Smooth muscle cell (in vitro differentiated cells): Measurements from ENCODE around the gene ITPR3. TPM values are rescaled to one million over a fixed set of nuclear protein-coding genes. Genes with fewer than 3 reads are reported as not detected.

Experiments
- DNase-seq: peaks from one replicate; lab custom pipeline; 2025; ENCODE audit not compliant: unreplicated experiment; lab: John Stamatoyannopoulos, UW
- H2AFZ ChIP-seq: fragments of 200-600 bp; sonication (generic); 2 replicates; pipeline ENCODE4 v1.6.0; 2016; ENCODE audit warnings: antibody characterized with exemption, low read depth, mild to moderate bottlenecking
- H3F3A ChIP-seq: fragments of 200-600 bp; sonication (generic); 2 replicates; pipeline ENCODE4 v1.6.0; 2017; ENCODE audit warnings: antibody characterized with exemption, low read depth
- H3K27ac ChIP-seq: fragments of 200-600 bp; sonication (generic); 2 replicates; pipeline ENCODE4 v1.5.1; 2016; ENCODE audit warnings: low read depth, mild to moderate bottlenecking
- H3K27me3 ChIP-seq: fragments of 200-600 bp; sonication (generic); 2 replicates; pipeline ENCODE4 v1.6.1; 2016; ENCODE audit warnings: low read depth, mild to moderate bottlenecking
- H3K36me3 ChIP-seq: fragments of 200-600 bp; sonication (generic); 2 replicates; pipeline ENCODE4 v1.5.1; 2016; ENCODE audit warnings: low read depth
- H3K4me1 ChIP-seq: fragments of 200-600 bp; sonication (generic); 2 replicates; pipeline ENCODE4 v1.5.1; 2016; ENCODE audit warnings: low read depth
- H3K4me2 ChIP-seq: fragments of 200-600 bp; sonication (generic); 2 replicates; pipeline ENCODE4 v1.6.0; 2016; ENCODE audit warnings: mild to moderate bottlenecking
- H3K4me3 ChIP-seq: fragments of 200-600 bp; sonication (generic); 2 replicates; pipeline ENCODE4 v1.5.1; 2016; ENCODE audit warnings: mild to moderate bottlenecking
- H3K79me2 ChIP-seq: fragments of 200-600 bp; sonication (generic); 2 replicates; pipeline ENCODE4 v1.6.0; 2016; ENCODE audit warnings: low read depth, mild to moderate bottlenecking
- H3K9ac ChIP-seq: fragments of 200-600 bp; sonication (generic); 2 replicates; pipeline ENCODE4 v1.6.0; 2016; ENCODE audit warnings: low read depth
- H3K9me3 ChIP-seq: fragments of 200-600 bp; sonication (generic); replicated peaks from 2 replicates; pipeline ENCODE4 v1.5.1; 2016; ENCODE audit warnings: low read depth
- H4K20me1 ChIP-seq: fragments of 200-600 bp; sonication (generic); 2 replicates; pipeline ENCODE4 v1.6.0; 2016; ENCODE audit warnings: low read depth
- CTCF ChIP-seq: fragments of 200-600 bp; sonication (generic); IDR thresholded peaks from 2 replicates; pipeline ENCODE4 v1.5.1; 2017; ENCODE audit warnings: borderline replicate concordance, mild to moderate bottlenecking, antibody characterized with exemption; ENCODE audit not compliant: insufficient read depth, poor library complexity, severe bottlenecking
- WGBS: methylation state at CpG from one replicate; pipeline ENCODE4 v1.1.7; 2016; ENCODE audit warnings: low lambda C conversion rate; 5-methylcytosine and 5-hydroxymethylcytosine counted together
- polyA plus RNA-seq: library from polyadenylated mRNA; unstranded; fragments of >200 nt; fragmentation: Nextera tagmentation; extraction: Ambion mirVana; gene quantifications from 2 replicates; pipeline ENCODE4 v1.2.1, GENCODE V29; 2016
- total RNA-seq: library from RNA; depleted of rRNA; stranded (reverse); fragments of >200 nt; gene quantifications from 2 replicates; pipeline ENCODE4 v1.2.3, GENCODE V29; 2014

Gene ITPR3
- total and polyA plus RNA-seq, 2 experiments from 2014 or later: 2.0 to 7.4 TPM

GRCh38 chr6:33606642-33607041, 14.5 kb upstream of the ITPR3 start:
- no peak for DNase-seq
- no peak overlapping the region for H2AFZ ChIP-seq
- H3K4me2 ChIP-seq: no peak overlapping the region
- H3K27ac ChIP-seq: no peak overlapping the region
- no peaks in the 10 kb centered on the region for H3K79me2 ChIP-seq
- H3K9me3 ChIP-seq: no peaks in the 10 kb centered on the region
- no peaks in the 10 kb centered on the region for H3K27me3 ChIP-seq
- peaks cover 11% of the 10 kb centered on the region for H3F3A ChIP-seq
- H3K4me1 ChIP-seq: peaks cover 23% of the 10 kb centered on the region
- H3K36me3 ChIP-seq: no peaks in the 10 kb centered on the region
- H3K9ac ChIP-seq: no peak overlapping the region
- no peaks in the 10 kb centered on the region for H4K20me1 ChIP-seq
- no peak overlapping the region for H3K4me3 ChIP-seq
- TF ChIP-seq CTCF: no peak
- 95% methylated on average over 2 of the region's 2 CpGs for WGBS

GRCh38 chr6:33607126-33607783, 13.9 kb upstream of the ITPR3 start:
- Histone ChIP-seq H3K27me3 (no peaks in the 10 kb centered on the region), H3K27ac (no peak overlapping the region), H2AFZ (no peak overlapping the region), H3K36me3 (no peaks in the 10 kb centered on the region), H4K20me1 (no peaks in the 10 kb centered on the region), H3K4me2 (no peak overlapping the region), H3K4me1 (peaks cover 23% of the 10 kb centered on the region), H3F3A (peaks cover 11% of the 10 kb centered on the region), H3K9ac (no peak overlapping the region), H3K4me3 (no peak overlapping the region), H3K9me3 (no peaks in the 10 kb centered on the region), H3K79me2 (no peaks in the 10 kb centered on the region)
- DNase-seq: no peak
- no peak for TF ChIP-seq CTCF
- 76% methylated on average over 8 of the region's 8 CpGs for WGBS

GRCh38 chr6:33607784-33608161, 13.3 kb upstream of the ITPR3 start:
- no peak for TF ChIP-seq CTCF
- no peak for DNase-seq
- Histone ChIP-seq H3K27ac (no peak overlapping the region), H2AFZ (no peak overlapping the region), H3F3A (peaks cover 11% of the 10 kb centered on the region), H3K9ac (no peak overlapping the region), H4K20me1 (no peaks in the 10 kb centered on the region), H3K4me1 (peaks cover 23% of the 10 kb centered on the region), H3K79me2 (no peaks in the 10 kb centered on the region), H3K27me3 (no peaks in the 10 kb centered on the region), H3K4me2 (no peak overlapping the region), H3K9me3 (no peaks in the 10 kb centered on the region), H3K36me3 (no peaks in the 10 kb centered on the region), H3K4me3 (no peak overlapping the region)
- WGBS: 84% methylated on average over 5 of the region's 5 CpGs

- H3K4me3 ChIP-seq: no peak overlapping the region
- H3K9ac ChIP-seq: no peak overlapping the region
- no peak overlapping the region for H3K4me2 ChIP-seq
- TF ChIP-seq CTCF: no peak
- H3F3A ChIP-seq: peaks cover 11% of the 10 kb centered on the region
- no peaks in the 10 kb centered on the region for H3K27me3 ChIP-seq
- no peaks in the 10 kb centered on the region for H3K79me2 ChIP-seq
- H2AFZ ChIP-seq: no peak overlapping the region
- no peak for DNase-seq
- H3K27ac ChIP-seq: no peak overlapping the region
- 81% methylated on average over 3 of the region's 3 CpGs for WGBS
- no peaks in the 10 kb centered on the region for H3K9me3 ChIP-seq
- H3K4me1 ChIP-seq: peaks cover 23% of the 10 kb centered on the region
- H3K36me3 ChIP-seq: no peaks in the 10 kb centered on the region
- no peaks in the 10 kb centered on the region for H4K20me1 ChIP-seq
Observed at GRCh38 chr6:33609019-33609418, 12.1 kb upstream of the ITPR3 start.
